Measurements from ENCODE around the gene IBA57.

- TF ChIP-seq CTCF (IDR thresholded peaks at IDR 0.05 in 4 of 5, conservative IDR thresholded peaks at IDR 0.05 in 1 of 5) (no peak), POLR2A (IDR thresholded peaks at IDR 0.05) (no peak)
Measured at GRCh38 chr1:228156941-228157728, 8.5 kb upstream of the IBA57 start.
